PC-3 (cell line): Measurements from ENCODE around the gene ZNHIT6.

Source experiments
- CTCF ChIP-seq: fragments of 300-600 bp; sonication (generic); conservative IDR thresholded peaks from 2 replicates; pipeline ENCODE4 v1.5.1; 2017; ENCODE audit warnings: antibody characterized with exemption, low read depth, mild to moderate bottlenecking, low read length
- EZH2 ChIP-seq: fragments of 300-600 bp; sonication (generic); IDR thresholded peaks from one replicate; pipeline ENCODE4 v1.6.1; 2017; ENCODE audit warnings: antibody characterized with exemption, mild to moderate bottlenecking, low read length; ENCODE audit not compliant: unreplicated experiment

GRCh38 chr1:85611856-85612255 lies 96.4 kb downstream of the ZNHIT6 start:
- TF ChIP-seq EZH2: no peak
- no peak for TF ChIP-seq CTCF
